ENCODE results near the gene PDIK1L.

DNA sequence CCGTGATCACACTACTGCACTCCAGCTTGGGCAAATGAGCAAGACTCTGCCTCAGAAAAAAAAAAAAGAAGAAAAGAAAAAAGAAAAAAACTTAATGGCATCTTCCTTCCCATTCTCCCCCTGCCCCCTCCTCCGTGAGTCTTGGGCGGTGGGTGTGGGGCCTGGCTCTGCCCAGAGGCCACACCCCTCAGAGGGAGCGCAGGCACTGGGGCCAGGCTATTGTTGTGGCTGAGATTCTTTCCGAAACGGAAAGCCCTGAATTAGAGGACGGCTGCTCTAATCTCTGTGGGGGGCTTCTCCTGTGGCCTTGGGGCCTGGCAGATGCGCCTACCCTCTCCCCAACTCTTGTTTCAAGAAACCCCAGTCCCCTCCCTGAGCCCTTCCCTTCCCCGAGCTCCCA, 43.1 kb downstream of the PDIK1L start:
- TF ChIP-seq, protein P1, sequence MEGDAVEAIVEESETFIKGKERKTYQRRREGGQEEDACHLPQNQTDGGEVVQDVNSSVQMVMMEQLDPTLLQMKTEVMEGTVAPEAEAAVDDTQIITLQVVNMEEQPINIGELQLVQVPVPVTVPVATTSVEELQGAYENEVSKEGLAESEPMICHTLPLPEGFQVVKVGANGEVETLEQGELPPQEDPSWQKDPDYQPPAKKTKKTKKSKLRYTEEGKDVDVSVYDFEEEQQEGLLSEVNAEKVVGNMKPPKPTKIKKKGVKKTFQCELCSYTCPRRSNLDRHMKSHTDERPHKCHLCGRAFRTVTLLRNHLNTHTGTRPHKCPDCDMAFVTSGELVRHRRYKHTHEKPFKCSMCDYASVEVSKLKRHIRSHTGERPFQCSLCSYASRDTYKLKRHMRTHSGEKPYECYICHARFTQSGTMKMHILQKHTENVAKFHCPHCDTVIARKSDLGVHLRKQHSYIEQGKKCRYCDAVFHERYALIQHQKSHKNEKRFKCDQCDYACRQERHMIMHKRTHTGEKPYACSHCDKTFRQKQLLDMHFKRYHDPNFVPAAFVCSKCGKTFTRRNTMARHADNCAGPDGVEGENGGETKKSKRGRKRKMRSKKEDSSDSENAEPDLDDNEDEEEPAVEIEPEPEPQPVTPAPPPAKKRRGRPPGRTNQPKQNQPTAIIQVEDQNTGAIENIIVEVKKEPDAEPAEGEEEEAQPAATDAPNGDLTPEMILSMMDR (IDR thresholded peaks at IDR 0.05) = no peak
- TF ChIP-seq POLR2A (IDR thresholded peaks at IDR 0.05) = no peak
